GM19193 (cell line): ENCODE results near the gene AFF3.

Experiments
- POLR2A ChIP-seq: IDR thresholded peaks from 4 replicates; pipeline ENCODE4 v1.6.1; 2011; ENCODE audit not compliant: insufficient read depth, insufficient read length; ENCODE audit errors: extremely low read depth

Gene AFF3

DNA sequence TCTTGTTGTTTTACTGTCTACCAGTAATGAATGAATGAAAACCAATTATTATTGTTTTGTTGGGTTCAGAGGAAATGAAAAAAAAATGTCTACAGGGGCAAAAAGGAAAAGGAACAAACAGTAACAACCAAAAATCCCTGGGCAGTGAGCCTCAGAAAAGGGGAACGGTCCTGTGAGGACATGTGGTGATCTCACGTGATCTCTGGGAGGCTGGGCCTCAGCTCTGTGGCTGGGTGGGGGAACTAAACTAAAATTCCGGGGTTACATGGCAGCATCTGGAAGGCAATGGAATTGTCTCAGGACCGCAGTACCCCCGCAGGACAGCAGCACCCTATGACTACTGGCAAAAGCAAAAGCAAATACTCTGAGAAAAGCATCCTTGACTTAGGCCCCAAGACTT is 80.1 kb downstream of the AFF3 start:
- no peak for TF ChIP-seq POLR2A

DNA sequence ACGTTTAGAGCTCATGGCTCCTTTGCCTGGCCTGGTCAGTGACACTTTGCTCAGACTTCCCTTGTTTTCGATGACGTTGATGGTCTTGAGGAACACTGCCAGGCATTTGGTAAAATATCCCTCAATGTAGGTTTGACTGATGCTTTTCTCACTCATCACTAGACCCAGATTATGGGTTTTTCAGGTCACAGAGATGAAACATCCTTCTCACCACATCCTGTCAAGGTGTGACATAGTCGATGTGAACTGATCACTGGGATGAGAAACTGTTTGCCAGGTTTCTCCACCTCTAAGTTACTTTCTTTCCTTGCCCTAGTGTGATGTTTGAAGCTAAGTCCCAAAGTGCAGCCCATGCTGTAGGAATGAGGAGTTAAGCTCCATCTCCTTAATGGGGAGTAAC is 81.5 kb downstream of the AFF3 start:
- TF ChIP-seq POLR2A, result no peak

DNA sequence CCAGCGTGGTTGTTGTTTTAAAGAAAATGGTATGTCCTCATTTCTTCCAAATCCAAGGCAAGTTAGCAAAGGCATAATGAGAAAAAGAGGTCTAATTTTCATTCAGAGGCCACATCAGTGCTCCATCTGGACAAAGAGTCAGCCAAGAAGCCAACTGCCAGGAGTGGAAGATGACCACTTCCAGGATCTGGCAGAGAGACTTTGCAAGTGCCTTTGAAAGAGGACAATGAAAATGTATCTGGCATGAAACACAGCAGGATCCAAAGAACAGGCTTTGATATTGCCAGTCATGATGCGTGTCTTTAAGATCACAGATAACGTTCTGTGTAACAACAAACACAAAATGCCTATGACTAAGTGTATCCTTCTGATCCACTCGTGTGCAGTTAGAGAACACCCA is 82.8 kb downstream of the AFF3 start:
- no peak for TF ChIP-seq POLR2A

DNA sequence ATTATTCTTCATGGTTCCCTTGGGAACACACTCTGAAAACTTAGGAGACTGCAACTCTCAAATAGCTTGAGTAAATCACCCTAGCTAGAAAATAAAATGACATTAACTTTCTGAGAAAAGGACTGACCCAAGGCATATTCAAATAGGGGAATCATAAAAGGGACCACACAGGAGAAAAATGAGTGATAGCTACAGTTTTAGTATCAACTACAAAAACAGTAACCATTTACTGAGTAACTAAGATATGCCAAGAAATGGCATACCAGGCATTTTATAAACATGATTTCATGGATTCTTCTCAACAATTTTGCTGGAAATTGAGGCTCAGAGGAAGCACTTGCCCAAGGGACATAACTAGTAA is 84.5 kb downstream of the AFF3 start:
- no peak for TF ChIP-seq POLR2A

DNA sequence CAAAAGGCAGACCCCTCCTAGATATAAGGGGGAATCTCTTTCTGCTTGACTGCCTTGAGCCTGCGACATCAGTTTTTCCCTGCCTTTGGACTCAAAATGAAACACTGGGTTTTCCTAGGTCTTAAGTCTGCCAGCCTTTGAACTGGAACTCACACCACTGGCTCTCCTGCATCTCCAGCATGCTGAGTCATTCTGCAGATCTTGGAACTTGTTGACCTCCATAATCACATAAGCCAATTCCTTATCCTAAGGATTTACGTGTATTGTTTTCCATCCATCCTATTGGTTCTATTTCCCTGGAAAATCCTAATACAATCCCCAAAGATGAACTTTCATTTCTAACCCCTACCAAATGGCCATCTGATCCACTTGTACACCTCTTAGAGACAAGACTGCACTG is 88.0 kb downstream of the AFF3 start:
- TF ChIP-seq POLR2A, result no peak

DNA sequence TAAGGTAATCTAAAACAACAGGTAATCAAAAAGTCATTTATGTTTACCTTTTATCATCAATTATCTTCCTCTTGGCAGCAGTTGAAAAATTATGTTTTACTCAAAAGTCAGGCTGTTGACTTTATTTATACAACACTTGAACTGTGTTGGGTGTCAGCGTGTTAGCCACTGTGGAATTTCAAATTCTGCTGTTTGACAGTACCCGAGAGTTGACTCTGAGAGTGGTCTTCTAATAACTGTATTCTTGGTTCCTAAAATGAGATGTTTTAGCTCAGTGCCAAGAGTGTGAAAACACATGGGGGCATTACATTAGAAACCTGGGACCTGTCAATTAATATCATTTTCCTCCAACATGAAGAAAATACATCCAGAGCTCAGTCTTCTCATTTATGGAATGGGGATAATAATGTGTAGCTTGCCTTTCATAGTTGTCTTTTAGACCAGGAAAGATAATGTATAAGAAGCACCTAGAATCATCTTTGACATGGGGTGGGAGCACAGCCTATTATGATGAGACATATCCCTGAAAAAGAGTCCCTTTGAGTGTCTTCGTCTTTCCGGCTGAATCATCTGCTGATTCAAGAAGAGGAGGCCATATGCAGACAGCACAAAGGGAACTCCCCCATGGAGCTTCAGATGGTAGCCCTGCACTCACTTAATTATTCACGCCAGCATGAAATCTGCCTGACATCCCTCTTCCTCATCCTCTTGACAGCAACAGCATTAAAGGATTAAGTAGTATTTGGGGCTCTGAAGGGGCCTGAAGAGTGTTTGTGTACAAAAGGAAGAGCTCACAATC is 89.1 kb downstream of the AFF3 start:
- TF ChIP-seq POLR2A, result no peak

DNA sequence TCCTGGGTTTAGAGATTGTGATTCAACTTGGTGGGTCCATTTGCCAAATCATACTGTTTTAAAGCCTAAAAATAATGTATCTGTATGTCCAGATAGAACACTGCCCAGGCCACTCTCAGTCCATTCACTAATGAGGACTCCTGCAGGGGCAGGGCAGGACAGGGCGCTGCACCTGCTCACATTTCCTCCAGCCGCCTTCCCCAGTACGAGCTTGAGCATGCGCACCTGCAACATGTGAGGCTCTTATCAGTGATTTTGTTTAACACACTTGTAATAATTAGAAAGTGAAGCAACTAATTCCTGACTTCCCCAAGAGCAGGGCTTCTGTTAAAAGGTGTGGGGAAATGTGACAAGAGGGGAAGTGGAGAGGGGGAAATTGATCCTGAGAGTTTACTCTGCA is 89.7 kb downstream of the AFF3 start:
- no peak for TF ChIP-seq POLR2A

DNA sequence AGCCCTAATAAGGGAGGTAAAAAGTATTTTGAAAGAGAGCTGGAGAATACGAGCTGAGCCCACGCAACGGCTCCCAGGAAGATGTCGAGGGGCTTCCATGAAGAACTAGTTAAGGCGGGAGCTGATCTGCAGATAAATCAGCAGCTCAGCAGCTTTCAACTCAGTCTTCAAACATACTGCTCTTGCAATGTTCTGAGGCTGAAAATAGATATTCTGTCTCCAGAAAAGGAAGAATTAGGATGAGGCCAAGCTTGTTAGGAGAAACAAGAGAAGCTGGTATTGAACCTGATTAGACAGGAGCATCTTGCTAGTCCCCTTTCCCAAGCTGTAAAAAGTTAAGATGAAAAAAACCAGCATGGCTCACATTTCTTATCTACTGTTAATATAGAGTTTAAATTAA is 91.1 kb downstream of the AFF3 start:
- no peak for TF ChIP-seq POLR2A

DNA sequence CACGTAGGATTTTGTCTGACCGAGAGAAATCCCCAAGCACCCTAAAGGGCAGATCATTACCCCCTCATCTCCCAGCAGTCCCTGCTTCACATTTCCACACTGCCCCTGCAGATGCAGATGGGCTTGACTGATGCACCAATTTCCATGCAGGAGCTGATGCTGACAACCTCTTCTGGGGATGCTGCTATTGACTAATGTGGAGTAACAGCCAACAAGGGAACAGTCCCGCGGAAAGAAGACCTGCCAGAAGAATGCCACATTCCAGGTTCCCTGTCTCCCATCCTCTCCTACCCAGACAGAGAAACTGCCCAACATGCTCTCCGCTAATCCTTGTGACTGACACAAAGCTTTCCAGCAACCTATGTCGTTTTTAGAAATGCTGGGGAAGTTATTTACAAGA is 91.7 kb downstream of the AFF3 start:
- TF ChIP-seq POLR2A, result no peak

DNA sequence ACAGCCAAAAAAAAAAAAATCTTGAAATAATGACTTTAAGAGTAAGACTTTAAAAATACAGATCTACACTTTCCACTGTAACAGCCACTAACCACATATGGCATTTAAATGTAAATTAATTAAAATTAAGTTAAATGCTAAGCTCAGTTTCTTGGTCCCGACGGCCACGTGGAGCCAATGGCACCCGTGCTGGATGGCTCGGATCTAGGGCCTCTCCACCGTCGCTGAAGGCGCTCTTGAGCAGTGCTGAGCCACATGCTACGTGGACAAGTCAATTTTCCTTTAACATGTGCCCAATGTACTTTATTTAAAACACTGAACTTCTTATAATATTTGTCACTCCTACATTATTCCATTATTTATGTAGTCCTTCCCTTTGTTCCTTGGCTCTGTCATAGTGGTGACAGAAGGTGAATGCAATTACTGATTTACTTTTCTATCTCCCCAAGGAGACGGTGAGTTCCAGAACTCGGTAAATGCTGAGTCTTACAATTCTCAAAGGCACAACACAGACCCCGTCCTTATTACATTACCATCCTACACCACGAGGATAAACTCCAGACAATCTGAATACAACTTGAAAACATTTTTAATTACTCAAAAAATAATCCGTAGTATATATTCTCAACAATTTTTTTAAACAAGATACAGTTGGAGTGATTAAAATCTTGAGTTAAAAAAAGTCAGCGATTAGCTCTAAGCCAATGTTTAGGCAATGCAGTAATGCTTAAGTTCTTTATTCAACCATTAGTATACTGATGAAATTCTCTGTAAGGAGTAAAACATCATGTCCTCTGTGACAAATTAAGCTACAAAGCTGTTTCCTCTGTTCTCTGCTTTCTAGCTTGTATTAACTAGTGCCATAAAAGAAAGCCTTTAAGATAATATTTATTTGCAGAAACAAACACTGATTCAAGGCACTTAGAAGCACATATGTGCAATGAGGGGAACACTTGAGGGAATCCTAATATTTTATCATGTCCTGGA is 95.1 kb downstream of the AFF3 start:
- no peak for TF ChIP-seq POLR2A

DNA sequence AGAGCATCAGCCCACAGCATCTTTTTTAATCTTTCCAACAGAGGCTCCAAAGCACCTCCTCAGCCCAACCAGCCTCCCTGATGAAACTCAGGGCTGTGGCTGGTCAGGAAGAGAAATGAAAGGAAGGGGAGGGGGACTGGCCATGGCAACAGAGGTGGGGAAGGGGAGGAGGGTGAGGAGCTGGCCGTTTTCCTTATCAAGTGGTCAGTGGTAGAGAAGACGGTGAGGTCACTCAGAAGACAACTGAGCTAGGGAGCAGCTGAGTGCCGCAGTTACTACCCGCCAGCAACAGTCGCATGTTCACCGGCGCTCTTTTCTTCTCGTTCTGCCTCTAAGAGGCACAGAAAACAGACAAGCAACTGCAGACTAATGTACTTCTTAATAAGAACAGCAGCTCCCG is 97.4 kb downstream of the AFF3 start:
- no peak for TF ChIP-seq POLR2A

DNA sequence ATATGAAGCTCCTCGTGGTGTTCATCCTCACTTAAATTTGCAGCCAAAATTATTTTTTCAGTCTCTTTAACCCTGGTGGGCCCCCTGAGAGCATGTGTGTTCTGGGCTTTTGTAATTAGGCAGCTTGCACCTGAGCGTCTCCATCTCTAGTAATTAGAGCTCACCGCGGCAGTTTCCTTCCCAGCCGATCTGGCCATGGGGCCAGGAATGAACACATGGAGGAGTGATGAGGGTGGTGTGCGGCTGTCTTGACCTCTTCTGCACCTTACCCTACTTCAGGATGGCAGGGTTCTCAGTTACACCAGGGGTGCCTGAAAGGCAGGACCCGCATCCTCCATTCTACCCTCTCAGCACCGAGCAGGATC is 98.5 kb downstream of the AFF3 start:
- no peak for TF ChIP-seq POLR2A

DNA sequence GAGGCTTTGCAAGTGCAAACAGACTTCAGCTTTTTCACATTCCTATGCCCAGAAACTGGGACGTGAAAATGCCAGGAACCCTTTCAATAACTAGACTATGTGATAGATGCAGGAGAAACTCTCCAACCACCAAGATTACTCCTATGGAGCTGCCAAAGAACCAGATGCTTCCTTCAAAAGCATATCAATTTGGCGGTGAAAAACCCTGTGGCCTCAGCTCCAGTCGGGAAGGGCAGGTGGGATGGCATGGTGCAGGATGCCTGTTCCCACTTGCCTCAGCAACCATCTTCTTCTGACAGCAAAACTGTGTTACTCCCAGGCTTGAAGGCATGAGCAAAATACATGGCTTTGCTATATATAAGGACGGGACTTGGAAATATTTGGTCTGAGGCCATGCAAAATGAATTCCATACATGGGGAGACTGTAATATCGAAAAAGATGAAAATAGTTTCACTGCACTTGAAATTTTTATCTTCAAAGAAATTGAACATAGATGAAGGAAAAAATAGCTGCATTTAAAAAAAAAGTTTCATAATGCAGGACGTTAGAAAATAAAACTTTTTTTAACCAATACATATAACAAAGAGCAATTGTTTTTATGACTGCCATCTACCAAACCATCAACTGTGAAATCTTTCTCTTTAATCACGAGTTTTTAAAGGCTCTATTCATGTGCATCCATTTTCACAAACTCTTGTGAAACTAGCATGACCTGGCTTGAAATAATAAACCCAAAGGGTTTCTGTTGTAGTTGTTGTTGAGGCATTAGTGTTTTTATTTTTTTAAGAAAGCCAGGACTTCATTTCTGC is 99.1 kb downstream of the AFF3 start:
- TF ChIP-seq POLR2A, result no peak

DNA sequence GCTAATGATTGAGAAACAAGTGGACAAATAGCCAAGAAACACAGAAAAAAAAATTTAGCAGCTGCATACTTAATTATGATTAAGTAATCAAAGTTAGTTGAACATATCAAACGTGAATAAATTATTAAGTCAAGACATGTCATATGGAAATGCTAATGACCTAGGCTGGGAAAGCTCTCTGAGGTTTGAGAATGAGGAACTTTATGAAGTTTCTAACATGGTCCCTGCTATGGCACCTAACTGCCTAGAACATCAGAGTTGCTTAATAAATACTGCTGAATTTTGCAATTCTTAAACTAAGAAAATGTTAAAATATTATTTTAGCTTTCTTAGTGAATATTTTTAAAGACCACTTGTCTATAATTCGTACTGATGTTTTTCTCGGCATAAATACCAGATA is 99.8 kb downstream of the AFF3 start:
- no peak for TF ChIP-seq POLR2A

DNA sequence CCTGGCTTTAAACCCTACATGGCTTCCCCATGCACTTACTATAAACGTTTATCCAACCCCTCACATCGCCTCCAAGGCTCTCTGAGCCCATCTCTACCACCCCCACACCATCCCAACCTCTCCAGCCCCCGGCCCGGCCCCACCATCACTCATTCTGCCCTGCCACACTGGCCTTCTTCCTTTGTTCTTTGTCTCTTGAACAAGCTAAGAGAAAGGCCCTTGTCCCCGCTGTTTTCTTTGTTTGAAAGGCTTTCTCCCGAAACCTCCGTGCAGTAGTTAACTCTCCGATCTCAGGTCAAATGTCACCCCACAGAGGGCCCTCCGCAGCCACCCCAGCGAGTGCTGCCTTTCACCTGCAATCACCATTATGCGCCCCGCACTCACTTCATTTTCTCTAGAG is 100.4 kb downstream of the AFF3 start:
- no peak for TF ChIP-seq POLR2A
